Lower leg skin (tissue), 4 donors: ENCODE measurements around the gene SNCB. TPM values are rescaled to one million over a fixed set of nuclear protein-coding genes. Genes with fewer than 3 reads are reported as not detected.

ENCODE experiments used
- DNase-seq, 2 donors: peaks; one replicate each; pipeline ENCODE4 v3.0.0-alpha.2; 2019; ENCODE audit warnings: low spot score in 2 of 2
- H3K4me3 ChIP-seq: fragments of 200-600 bp; sonication (generic); 2 replicates; pipeline ENCODE4 v1.5.1; 2017; ENCODE audit warnings: mild to moderate bottlenecking, low read depth; ENCODE audit not compliant: poor library complexity, severe bottlenecking
- POLR2A ChIP-seq, 2 donors: fragments of 450-650 bp; IDR thresholded peaks; one replicate each; pipeline ENCODE4 v1.6.1; 2016 to 2017; ENCODE audit warnings: antibody characterized with exemption in 2 of 2, mild to moderate bottlenecking in 1 of 2, moderate library complexity in 1 of 2
- WGBS, 2 donors: methylation state at CpG; one replicate each; pipeline ENCODE4 v1.1.5; 2018; 5-methylcytosine and 5-hydroxymethylcytosine counted together
- intact Hi-C: fragments of 100-400 bp; cut with DNase I; formaldehyde crosslinking; loops from one replicate; pipeline ENCODE4 v1.15.0; 2023; ENCODE audit warnings: low total_unique reads
- total RNA-seq, 4 donors: library from RNA; depleted of rRNA; stranded (reverse); fragments of >200 nt; gene quantifications; one replicate each; pipeline ENCODE4 v1.1.0, GENCODE V29; 2016
- TF ChIP-seq, protein P1 (sequence below), 3 donors: fragments of 450-650 bp; IDR thresholded peaks; one replicate each; pipeline ENCODE4 v1.5.1; 2016; ENCODE audit warnings: antibody characterized with exemption in 3 of 3, mild to moderate bottlenecking in 3 of 3, moderate library complexity in 2 of 3

Gene SNCB
- total RNA-seq, result not detected

DNA sequence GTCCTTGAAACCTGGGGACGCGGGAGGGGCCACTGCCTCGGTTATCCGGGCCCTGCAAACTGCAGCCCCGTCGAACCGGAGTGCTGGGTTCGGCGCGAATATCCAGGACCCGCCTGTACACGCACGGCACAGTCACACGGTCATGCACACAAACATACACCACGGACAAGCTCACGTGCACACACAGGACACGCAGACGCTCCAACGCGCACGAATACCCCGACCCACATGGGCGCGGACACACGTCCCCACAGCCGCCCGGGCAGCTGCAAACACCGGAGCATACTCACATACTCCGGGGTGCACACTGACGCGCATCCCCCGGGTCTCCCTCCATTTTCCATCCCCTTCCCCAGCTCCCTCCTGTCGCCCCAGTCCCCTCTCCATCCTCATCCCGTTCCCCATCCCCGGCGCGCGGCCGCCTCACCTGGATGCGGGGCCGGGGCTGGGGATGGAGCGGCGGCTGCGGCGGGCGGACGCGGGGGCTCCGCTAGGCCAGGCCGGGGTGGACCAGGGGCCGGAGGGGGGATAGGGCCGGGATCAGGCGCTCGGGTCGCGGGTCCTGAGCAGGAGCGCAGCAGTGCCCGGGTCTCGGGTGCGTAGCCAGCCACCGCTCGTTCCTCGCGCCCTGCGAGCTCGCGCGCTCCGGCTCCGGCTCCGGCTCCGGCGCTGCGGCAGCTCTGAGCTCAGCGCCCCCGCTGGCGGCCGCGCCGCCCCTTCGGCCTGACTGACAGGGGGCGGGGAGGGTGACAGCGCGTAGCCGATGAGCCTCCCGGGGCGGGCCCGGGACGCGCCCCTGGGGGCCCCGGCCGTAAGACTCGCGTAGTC lies at the start of gene SNCB, which contains the start of gene EIF4E1B:
Gene SNCB, minus strand, starts transcription at position 682 of the 828 bp plus-strand sequence. CDS start 880 bp downstream, outside the sequence.
Gene EIF4E1B, plus strand, starts transcription at position 823 of the 828 bp plus-strand sequence. CDS start 12,113 bp downstream, outside the sequence.
- TF ChIP-seq POLR2A (IDR thresholded peaks at IDR 0.05), result no peak
- TF ChIP-seq, protein P1, sequence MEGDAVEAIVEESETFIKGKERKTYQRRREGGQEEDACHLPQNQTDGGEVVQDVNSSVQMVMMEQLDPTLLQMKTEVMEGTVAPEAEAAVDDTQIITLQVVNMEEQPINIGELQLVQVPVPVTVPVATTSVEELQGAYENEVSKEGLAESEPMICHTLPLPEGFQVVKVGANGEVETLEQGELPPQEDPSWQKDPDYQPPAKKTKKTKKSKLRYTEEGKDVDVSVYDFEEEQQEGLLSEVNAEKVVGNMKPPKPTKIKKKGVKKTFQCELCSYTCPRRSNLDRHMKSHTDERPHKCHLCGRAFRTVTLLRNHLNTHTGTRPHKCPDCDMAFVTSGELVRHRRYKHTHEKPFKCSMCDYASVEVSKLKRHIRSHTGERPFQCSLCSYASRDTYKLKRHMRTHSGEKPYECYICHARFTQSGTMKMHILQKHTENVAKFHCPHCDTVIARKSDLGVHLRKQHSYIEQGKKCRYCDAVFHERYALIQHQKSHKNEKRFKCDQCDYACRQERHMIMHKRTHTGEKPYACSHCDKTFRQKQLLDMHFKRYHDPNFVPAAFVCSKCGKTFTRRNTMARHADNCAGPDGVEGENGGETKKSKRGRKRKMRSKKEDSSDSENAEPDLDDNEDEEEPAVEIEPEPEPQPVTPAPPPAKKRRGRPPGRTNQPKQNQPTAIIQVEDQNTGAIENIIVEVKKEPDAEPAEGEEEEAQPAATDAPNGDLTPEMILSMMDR (IDR thresholded peaks at IDR 0.05), result no peak
- WGBS, 2 donors, result 1 to 2% methylated on average over 41 to 65 of the region's 94 CpGs
- intact Hi-C loops, result no loop called here
- H3K4me3 ChIP-seq, result no peak within 1 kb of the TSS
- no peak for DNase-seq

DNA sequence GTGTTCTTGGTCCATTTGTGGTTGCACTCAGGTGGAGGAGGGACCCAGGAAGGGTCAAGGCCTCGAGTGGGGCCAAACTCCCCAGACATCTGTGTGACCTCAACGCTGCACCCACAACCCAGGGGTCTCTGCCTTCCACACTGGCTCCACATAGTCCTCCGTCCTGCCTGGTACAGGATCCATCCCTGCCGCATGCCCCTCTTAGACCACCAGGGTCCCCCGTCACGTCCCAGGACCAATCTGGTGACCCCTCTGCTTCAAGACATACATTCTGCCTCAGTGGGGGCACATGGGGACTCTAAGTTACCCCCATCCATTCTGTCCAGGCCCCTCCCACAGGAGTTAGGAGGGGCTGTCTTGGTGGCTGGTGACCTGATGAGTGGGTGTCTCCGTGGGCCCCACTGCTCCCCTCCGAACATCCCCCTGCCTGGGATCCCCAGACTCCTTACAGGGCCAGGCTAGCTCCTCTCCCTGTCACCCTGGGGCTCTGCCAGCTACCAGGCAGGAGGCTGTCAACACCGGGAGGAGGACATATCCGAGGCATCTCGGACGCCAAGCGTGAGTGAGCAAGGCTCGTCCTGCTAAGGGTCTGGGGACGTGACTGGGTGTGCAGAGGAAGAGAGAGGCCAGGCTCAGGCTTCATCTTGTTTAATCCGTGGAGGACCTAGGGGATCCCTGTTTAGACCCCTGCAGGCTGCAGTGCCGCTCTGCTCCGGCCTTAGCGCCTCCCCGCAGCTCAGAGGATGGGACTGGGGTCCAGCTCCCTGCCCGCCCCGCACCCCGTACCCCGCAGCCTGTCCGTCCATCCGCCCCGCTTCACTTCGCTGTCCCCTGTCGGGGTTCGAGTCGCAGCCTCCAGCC lies 49.3 kb upstream of the SNCB start:
- 26 to 46% methylated on average over 16 to 31 of the region's 31 CpGs for WGBS, 2 donors
- DNase-seq, result no peak
- no peak overlapping the region for H3K4me3 ChIP-seq
- no peak for TF ChIP-seq POLR2A (IDR thresholded peaks at IDR 0.05)
- TF ChIP-seq, protein P1 (IDR thresholded peaks at IDR 0.05), result no peak
- intact Hi-C loops, result no loop called here

DNA sequence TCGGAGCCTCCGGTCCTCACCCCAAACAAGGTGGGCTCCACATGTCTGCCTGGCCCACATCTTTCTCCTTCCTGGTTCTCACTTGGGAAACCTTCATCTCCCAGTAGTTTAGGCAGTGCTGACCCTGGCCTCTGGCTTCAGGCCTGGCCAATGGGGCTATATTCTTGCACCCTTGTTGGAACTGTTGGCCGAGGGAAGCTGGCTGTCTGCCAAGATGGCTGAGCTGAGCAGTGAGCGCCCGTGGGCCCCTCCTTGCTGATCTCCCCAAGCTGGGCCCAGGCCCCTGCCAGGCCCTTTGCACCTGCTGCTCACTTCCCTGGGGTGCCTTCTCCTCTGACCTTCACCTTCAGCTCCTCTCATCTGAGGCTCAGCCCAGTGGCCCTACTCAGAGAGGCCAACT lies 48.2 kb upstream of the SNCB start:
- DNase-seq, result no peak
- intact Hi-C loops, result no loop called here
- 72 to 89% methylated on average over 2 to 5 of the region's 5 CpGs for WGBS, 2 donors
- no peak overlapping the region for H3K4me3 ChIP-seq
- no peak for TF ChIP-seq POLR2A (IDR thresholded peaks at IDR 0.05)
- TF ChIP-seq, protein P1 (IDR thresholded peaks at IDR 0.05), result no peak

DNA sequence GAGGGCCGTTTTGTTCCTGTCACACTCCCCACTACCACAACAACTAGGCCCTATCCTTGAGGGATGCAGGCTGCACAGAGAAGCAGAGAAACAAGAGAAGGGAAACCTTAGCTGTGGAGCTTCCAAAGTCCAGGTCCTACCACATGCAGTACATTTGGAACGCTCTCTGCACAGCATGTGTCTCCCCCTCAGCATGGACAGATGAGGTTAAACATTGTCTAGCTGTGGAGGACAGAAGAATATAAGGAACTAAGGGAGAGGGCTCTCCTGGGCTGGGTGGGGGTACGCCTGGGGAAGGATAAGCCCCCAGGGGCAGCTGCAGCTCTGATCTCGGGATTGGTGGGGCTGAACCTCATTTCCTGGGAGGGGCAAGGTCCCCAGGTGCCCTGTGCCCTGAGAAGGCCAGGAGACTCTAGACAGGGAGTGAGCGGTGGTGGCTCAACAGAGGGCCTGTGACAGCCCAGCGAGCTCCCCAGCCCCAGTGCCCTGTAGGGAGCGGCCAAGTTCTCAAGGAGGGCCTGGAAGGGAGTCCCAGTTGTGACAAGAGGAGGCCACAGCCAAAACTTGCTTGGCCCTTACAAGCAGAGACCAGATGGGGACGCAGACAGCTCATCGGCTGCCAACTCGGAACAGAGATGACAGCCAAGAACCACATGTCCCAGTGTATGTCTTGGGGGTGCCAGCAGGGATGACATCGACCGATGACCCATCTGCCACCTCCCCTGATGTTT lies 47.0 kb upstream of the SNCB start:
- no peak for TF ChIP-seq POLR2A (IDR thresholded peaks at IDR 0.05)
- TF ChIP-seq, protein P1 (IDR thresholded peaks at IDR 0.05), result no peak
- H3K4me3 ChIP-seq, result no peak overlapping the region
- 62 to 66% methylated on average over 11 to 12 of the region's 12 CpGs for WGBS, 2 donors
- intact Hi-C loops, result no loop called here
- DNase-seq, result no peak

DNA sequence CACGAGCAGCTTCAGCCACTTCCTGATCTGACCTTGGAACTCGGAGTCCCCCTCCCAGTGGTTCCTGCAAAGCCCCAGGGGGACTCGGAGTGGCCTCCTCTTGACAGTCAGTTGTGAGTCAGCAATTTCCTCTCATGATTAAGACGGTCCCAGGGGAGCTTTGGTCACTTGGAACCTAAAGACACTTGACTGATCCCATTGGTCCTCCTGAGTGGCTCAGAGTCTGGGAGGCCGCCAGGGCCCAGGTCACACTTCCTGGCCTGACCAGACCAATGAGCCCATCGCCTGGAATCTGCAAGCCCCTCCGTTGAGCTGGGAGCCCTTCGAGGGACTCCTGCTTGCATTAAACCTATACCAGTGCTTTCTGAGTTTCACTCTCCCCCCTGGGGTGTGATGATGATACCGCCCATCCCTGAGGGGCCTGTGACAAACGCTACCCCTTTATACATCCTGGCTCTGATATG lies 46.1 kb upstream of the SNCB start:
- no peak overlapping the region for H3K4me3 ChIP-seq
- 55 to 58% methylated on average over 10 of the region's 10 CpGs for WGBS, 2 donors
- no peak for DNase-seq
- intact Hi-C loops, result no loop called here
- no peak for TF ChIP-seq POLR2A (IDR thresholded peaks at IDR 0.05)
- TF ChIP-seq, protein P1 (IDR thresholded peaks at IDR 0.05), result no peak
